ENCODE data around the gene ACACA.

Gene ACACA

DNA sequence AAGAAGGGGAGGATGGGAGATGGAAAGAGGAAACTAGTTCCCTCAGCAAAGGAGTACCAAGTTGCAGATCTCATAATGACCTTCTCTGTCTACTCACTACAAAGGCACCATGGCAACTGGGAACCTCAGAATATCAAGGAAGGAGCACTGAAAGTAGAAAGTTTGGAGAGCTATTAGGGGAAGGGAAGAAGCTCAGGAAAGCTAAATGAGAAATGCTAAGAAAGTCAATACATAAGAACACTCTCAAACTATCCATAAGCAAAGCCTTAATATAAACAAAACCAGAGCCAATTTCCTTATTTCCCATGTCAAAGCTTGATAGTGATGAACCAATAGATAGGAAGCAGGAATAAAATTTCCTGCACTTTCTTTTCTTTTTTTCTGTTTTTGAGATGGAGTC, 88.8 kb downstream of the ACACA start:
- DNase-seq (ENCODE audit: insufficient read length, low spot score) (no peak), FAIRE-seq (no peak)
- TF ChIP-seq POLR2A (IDR thresholded peaks at IDR 0.05; ENCODE audit: low read depth, low read length) (no peak), PAX5 (IDR thresholded peaks at IDR 0.05; ENCODE audit: insufficient read depth, low read length, severe bottlenecking) (no peak), TAF1 (IDR thresholded peaks at IDR 0.05; ENCODE audit: low read depth, low read length) (no peak), SPI1 (IDR thresholded peaks at IDR 0.05; ENCODE audit: low read depth, low read length) (no peak), POLR2AphosphoS5 (IDR thresholded peaks at IDR 0.05; ENCODE audit: low read depth, low read length) (no peak), POU2F2 (IDR thresholded peaks at IDR 0.05; ENCODE audit: low read depth, low read length) (no peak)

DNA sequence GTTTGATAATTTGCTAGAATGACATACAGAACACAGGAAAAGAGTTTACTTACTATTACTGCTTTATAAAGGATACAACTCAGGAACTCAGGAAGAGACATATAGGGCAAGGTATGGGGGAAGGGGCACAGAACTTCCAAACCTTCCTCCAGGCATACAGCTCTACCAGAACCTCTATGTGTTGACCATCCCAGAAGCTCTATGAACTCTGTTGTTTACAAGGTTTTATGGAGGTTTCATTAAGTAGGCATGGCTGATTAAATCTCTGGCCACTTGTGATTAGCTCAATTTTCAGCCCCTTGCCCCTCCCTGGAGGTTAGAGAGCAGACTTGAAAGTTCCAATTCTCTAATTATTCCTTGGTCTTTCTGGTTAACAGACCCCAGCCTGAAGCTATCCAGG, 91.0 kb downstream of the ACACA start:
- TF ChIP-seq POLR2AphosphoS5 (IDR thresholded peaks at IDR 0.05; ENCODE audit: low read depth, low read length): no peak
- TF ChIP-seq PAX5 (IDR thresholded peaks at IDR 0.05; ENCODE audit: insufficient read depth, low read length, severe bottlenecking): no peak

DNA sequence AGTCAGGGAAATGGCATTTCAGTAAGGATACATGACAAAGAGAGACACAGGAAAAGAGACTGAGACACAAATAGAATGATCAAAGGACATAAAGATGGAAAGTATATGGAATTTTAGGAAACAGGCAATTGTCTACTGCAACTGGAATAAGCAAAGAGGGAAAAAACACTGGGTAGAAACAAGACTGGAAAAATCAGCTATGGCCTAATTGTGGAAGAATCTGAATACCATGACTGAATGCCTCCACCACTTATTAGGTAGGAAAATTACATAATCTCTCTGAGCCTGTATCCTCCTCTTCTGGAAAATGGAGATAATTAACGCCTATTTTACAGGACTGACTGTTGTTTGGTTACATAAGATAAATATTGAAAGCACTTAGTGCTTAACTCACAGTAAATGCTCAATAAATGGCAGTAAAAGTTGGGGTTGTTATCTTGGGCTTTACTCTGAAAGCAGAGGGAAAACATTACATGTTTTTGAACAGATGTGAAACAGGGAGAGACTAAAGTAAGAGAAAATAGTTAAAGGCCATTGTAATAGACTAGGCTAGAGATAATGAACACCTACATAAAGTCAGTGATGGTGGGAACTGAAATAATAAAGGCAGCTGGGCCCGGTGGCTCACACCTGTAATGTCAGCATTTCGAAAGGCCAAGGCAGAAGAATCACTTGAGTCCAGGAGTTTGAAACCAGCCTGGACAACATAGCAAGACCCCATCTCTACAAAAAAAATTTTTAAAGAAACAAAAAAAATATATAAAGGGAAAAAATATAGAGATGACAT, 94.3 kb downstream of the ACACA start:
- no peak for DNase-seq (ENCODE audit: insufficient read length, low spot score)
- no peak for FAIRE-seq
- TF ChIP-seq POLR2A (IDR thresholded peaks at IDR 0.05; ENCODE audit: low read depth, low read length) (no peak), POLR2AphosphoS5 (IDR thresholded peaks at IDR 0.05; ENCODE audit: low read depth, low read length) (no peak), PAX5 (IDR thresholded peaks at IDR 0.05; ENCODE audit: insufficient read depth, low read length, severe bottlenecking) (no peak), POU2F2 (IDR thresholded peaks at IDR 0.05; ENCODE audit: low read depth, low read length) (no peak), SPI1 (IDR thresholded peaks at IDR 0.05; ENCODE audit: low read depth, low read length) (no peak), TAF1 (IDR thresholded peaks at IDR 0.05; ENCODE audit: low read depth, low read length) (no peak)

More for the DNA sequence above, 91.0 kb downstream of the ACACA start:
- no peak for FAIRE-seq
- no peak for DNase-seq (ENCODE audit: insufficient read length, low spot score)

DNA sequence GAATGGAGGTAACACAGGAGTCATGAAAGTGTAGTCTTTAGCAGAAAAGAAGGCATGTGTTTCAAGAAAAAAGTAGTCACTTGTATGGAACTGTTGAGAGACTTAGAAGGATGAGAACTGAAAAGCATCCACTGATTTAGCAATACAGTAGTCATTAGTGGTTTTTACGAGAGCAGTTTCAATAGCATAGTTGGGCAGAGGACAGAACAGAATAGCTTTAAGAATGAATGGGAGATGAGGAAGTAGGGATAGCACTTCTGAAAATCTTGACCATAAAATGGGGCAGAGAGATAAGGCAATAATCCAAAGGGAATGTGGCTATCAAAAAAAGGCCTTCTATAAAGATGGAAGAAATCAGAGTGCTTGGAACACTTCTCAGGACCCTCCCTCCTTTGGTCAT, 95.7 kb downstream of the ACACA start:
- no peak for TF ChIP-seq PAX5 (IDR thresholded peaks at IDR 0.05; ENCODE audit: insufficient read depth, low read length, severe bottlenecking)
- no peak for TF ChIP-seq TAF1 (IDR thresholded peaks at IDR 0.05; ENCODE audit: low read depth, low read length)
- TF ChIP-seq POLR2A (IDR thresholded peaks at IDR 0.05; ENCODE audit: low read depth, low read length): no peak
- no peak for TF ChIP-seq POU2F2 (IDR thresholded peaks at IDR 0.05; ENCODE audit: low read depth, low read length)
- FAIRE-seq: no peak
- DNase-seq (ENCODE audit: insufficient read length, low spot score): no peak

DNA sequence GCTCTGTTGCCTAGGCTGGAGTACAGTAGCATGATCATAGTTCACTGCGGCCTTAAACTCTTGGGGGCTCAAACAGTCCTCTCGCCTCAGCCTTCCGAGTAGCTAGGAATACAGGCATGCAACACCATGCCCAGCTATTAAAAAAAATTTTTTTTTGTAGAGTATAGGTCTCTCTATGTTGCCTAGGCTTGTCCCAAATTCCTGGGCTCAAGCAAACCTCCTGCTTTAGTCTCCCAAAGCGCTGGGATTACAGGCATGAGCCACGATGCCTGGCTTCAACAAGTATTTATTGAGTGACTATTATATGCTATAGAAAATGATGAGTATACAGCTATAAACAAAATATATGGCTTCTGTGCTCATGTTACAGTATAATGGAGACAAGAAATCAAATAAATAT, 97.6 kb downstream of the ACACA start:
- FAIRE-seq (no peak), DNase-seq (ENCODE audit: insufficient read length, low spot score) (no peak)
- TF ChIP-seq POU2F2 (IDR thresholded peaks at IDR 0.05; ENCODE audit: low read depth, low read length) (no peak), TAF1 (IDR thresholded peaks at IDR 0.05; ENCODE audit: low read depth, low read length) (no peak), POLR2AphosphoS5 (IDR thresholded peaks at IDR 0.05; ENCODE audit: low read depth, low read length) (no peak), PAX5 (IDR thresholded peaks at IDR 0.05; ENCODE audit: insufficient read depth, low read length, severe bottlenecking) (no peak), POLR2A (IDR thresholded peaks at IDR 0.05; ENCODE audit: low read depth, low read length) (no peak), SPI1 (IDR thresholded peaks at IDR 0.05; ENCODE audit: low read depth, low read length) (no peak)

DNA sequence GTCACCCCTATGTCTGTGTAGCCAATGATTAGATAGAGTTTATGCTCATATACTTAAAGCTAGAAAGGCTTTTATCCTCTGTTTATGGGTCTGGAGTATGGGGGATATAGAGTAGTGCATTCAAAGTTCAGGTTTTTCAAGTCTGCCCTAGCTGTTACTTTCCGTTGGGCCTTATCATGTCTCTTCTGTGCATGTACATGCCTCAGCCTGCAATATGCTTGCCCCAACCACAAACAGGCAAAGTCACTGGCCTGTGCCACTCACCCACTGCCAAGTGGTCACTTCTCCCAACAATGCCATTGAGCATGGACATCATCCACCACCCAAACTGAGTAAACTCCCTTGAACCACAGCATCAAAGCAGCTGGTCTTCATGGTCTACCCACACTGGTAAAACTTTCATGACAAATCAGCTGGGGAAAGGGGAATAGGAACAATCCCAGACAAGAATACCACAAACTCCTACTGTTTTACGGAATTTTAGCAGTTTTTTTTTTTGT, 101.2 kb downstream of the ACACA start:
- no peak for FAIRE-seq
- TF ChIP-seq TAF1 (IDR thresholded peaks at IDR 0.05; ENCODE audit: low read depth, low read length) (no peak), POLR2A (IDR thresholded peaks at IDR 0.05; ENCODE audit: low read depth, low read length) (no peak), PAX5 (IDR thresholded peaks at IDR 0.05; ENCODE audit: insufficient read depth, low read length, severe bottlenecking) (no peak), SPI1 (IDR thresholded peaks at IDR 0.05; ENCODE audit: low read depth, low read length) (no peak), POLR2AphosphoS5 (IDR thresholded peaks at IDR 0.05; ENCODE audit: low read depth, low read length) (no peak), POU2F2 (IDR thresholded peaks at IDR 0.05; ENCODE audit: low read depth, low read length) (no peak)
- DNase-seq (ENCODE audit: insufficient read length, low spot score): no peak

DNA sequence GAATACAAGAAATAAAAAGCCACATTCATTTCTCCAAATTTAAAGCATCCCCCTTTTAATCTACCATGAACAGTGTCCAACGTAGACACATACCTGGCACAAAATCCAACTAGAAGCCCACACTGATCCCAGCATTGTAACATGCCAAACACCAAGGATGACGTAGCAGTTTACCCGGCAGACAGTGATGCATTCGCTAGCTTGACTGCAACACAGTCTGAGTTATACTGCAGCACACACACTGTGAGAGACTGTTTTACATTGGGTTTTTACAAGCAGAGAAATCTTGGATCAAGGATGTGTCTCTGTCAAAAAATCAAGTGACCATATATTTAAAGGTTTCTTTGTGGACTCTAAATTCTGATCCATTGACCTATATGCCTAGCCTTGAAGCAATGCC, 105.3 kb downstream of the ACACA start:
- FAIRE-seq (no peak), DNase-seq (ENCODE audit: insufficient read length, low spot score) (no peak)
- TF ChIP-seq SPI1 (IDR thresholded peaks at IDR 0.05; ENCODE audit: low read depth, low read length) (no peak), PAX5 (IDR thresholded peaks at IDR 0.05; ENCODE audit: insufficient read depth, low read length, severe bottlenecking) (no peak), POU2F2 (IDR thresholded peaks at IDR 0.05; ENCODE audit: low read depth, low read length) (no peak), POLR2A (IDR thresholded peaks at IDR 0.05; ENCODE audit: low read depth, low read length) (no peak), POLR2AphosphoS5 (IDR thresholded peaks at IDR 0.05; ENCODE audit: low read depth, low read length) (no peak), TAF1 (IDR thresholded peaks at IDR 0.05; ENCODE audit: low read depth, low read length) (no peak)

DNA sequence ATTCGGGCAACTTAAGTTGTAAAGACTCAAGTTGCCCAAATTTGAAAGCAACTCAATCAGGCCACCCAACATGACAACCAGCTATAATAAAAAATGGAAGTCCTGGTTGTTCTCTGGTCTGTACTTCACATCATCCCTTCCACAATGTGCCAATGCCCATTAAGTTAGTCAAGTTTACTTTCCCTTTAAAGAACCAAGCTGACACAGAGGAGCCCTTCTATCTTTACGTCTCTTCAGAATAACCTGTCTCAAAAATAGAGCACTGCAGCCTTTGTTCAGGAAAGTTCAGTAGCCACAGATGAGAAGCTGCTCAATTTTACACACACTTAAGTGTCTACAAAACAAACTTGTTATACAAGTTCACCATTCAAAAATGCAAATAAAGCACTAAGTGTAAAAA, 106.0 kb downstream of the ACACA start:
- TF ChIP-seq PAX5 (IDR thresholded peaks at IDR 0.05; ENCODE audit: insufficient read depth, low read length, severe bottlenecking) (no peak), TAF1 (IDR thresholded peaks at IDR 0.05; ENCODE audit: low read depth, low read length) (no peak), POLR2A (IDR thresholded peaks at IDR 0.05; ENCODE audit: low read depth, low read length) (no peak)
- FAIRE-seq (no peak), DNase-seq (ENCODE audit: insufficient read length, low spot score) (no peak)

DNA sequence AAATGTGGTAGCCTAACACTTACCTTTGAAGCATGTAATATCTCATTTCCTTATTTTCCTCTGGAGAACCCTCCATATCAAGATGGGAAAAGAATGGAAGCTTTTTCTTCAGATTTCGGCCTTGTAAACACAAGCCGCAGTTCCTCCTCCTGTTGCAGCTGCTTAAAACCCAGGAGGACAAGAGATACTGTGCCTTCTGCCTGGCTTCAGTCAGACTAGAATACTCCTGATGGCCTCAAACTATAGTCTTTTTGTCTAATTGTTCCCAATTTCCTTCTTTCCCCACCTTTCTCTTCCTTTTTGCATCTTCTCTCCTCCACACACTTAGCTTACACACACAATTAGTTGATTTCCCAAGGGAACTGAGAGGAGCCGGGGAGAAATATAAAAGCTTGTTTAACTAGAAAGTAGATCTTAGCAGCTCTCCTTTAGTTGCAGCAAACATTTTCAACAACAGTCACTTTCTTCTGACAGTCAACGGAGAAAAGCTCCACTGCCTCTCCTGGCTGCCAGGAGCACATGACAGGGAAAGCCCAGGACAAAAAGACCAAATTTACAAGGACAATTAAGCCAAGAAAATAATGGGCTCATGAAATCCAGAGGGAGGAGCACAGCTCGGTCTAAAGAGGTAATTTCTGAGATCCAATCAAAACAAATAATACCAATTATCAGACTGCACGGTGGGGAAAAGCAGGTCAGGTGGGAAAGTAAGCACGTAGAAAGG, 107.2 kb downstream of the ACACA start:
- FAIRE-seq: no peak
- no peak for DNase-seq (ENCODE audit: insufficient read length, low spot score)
- TF ChIP-seq POLR2AphosphoS5 (IDR thresholded peaks at IDR 0.05; ENCODE audit: low read depth, low read length): no peak
- no peak for TF ChIP-seq SPI1 (IDR thresholded peaks at IDR 0.05; ENCODE audit: low read depth, low read length)
- TF ChIP-seq PAX5 (IDR thresholded peaks at IDR 0.05; ENCODE audit: insufficient read depth, low read length, severe bottlenecking): no peak
- TF ChIP-seq POLR2A (IDR thresholded peaks at IDR 0.05; ENCODE audit: low read depth, low read length): no peak
- no peak for TF ChIP-seq POU2F2 (IDR thresholded peaks at IDR 0.05; ENCODE audit: low read depth, low read length)
- no peak for TF ChIP-seq TAF1 (IDR thresholded peaks at IDR 0.05; ENCODE audit: low read depth, low read length)

Measured in GM12891 (cell line).